GM12878 (cell line): Measurements from ENCODE around the gene SCRG1. TPM values are rescaled to one million over a fixed set of nuclear protein-coding genes. Genes with fewer than 3 reads are reported as not detected.

Experiments
- ATF3 ChIP-seq: IDR thresholded peaks from 2 replicates; pipeline ENCODE4 v1.6.1; 2011; ENCODE audit warnings: low read depth, mild to moderate bottlenecking, low read length, moderate library complexity, borderline replicate concordance; ENCODE audit errors: extremely low read depth
- BACH1 ChIP-seq: fragments of 450-650 bp; IDR thresholded peaks from 2 replicates; pipeline ENCODE4 v1.6.1; 2017; ENCODE audit warnings: mild to moderate bottlenecking, borderline replicate concordance
- BCLAF1 ChIP-seq: fragments of 450-650 bp; IDR thresholded peaks from 2 replicates; pipeline ENCODE4 v1.6.1; 2017; ENCODE audit warnings: antibody characterized with exemption, mild to moderate bottlenecking, moderate library complexity
- E2F4 ChIP-seq: IDR thresholded peaks from 2 replicates; pipeline ENCODE4 v1.6.1; 2012; ENCODE audit warnings: low read depth, low read length, improper control_type of control experiment
- EED ChIP-seq: sonication (generic); IDR thresholded peaks from 2 replicates; pipeline ENCODE4 v1.6.1; 2016; ENCODE audit warnings: antibody characterized with exemption, low read depth
- GATAD2B ChIP-seq: fragments of 450-650 bp; conservative IDR thresholded peaks from 2 replicates; pipeline ENCODE4 v1.6.1; 2017; ENCODE audit warnings: low read depth, mild to moderate bottlenecking, moderate library complexity
- IKZF1 ChIP-seq: fragments of 450-650 bp; conservative IDR thresholded peaks from 2 replicates; pipeline ENCODE4 v1.6.1; 2017; ENCODE audit warnings: antibody characterized with exemption, mild to moderate bottlenecking
- MEF2A ChIP-seq: IDR thresholded peaks from 2 replicates; pipeline ENCODE4 v1.6.1; 2011; ENCODE audit warnings: low read depth, mild to moderate bottlenecking, low read length, moderate library complexity; ENCODE audit not compliant: insufficient read depth
- MEF2B ChIP-seq: fragments of 450-650 bp; IDR thresholded peaks from 2 replicates; pipeline ENCODE4 v1.6.1; 2018; ENCODE audit warnings: mild to moderate bottlenecking, moderate library complexity; ENCODE audit not compliant: partially characterized antibody, poor library complexity, severe bottlenecking
- MLLT1 ChIP-seq: fragments of 450-650 bp; IDR thresholded peaks from 2 replicates; pipeline ENCODE4 v1.6.1; 2016; ENCODE audit warnings: mild to moderate bottlenecking
- MTA2 ChIP-seq: fragments of 450-650 bp; IDR thresholded peaks from 2 replicates; pipeline ENCODE4 v1.6.1; 2016; ENCODE audit warnings: low read depth, mild to moderate bottlenecking, moderate library complexity
- NFYA ChIP-seq: IDR thresholded peaks from 2 replicates; pipeline ENCODE4 v1.6.1; 2011; ENCODE audit warnings: low read depth, mild to moderate bottlenecking, low read length, improper control_type of control experiment, borderline replicate concordance
- POLR2AphosphoS5 ChIP-seq: IDR thresholded peaks from 2 replicates; pipeline ENCODE4 v1.6.1; 2011; ENCODE audit warnings: mild to moderate bottlenecking, low read length, inconsistent platforms
- SIX5 ChIP-seq: IDR thresholded peaks from 2 replicates; pipeline ENCODE4 v1.6.1; 2011; ENCODE audit warnings: mild to moderate bottlenecking, low read depth, low read length, moderate library complexity; ENCODE audit not compliant: severe bottlenecking
- SUPT20H ChIP-seq: IDR thresholded peaks from 2 replicates; pipeline ENCODE4 v1.6.1; 2011; ENCODE audit warnings: low read depth, mild to moderate bottlenecking, low read length, moderate library complexity, borderline replicate concordance; ENCODE audit not compliant: control insufficient read depth
- TAF1 ChIP-seq: IDR thresholded peaks from 2 replicates; pipeline ENCODE4 v1.6.1; 2011; ENCODE audit warnings: mild to moderate bottlenecking, low read depth, low read length, borderline replicate concordance
- USF1 ChIP-seq: IDR thresholded peaks from 2 replicates; pipeline ENCODE4 v1.6.1; 2011; ENCODE audit warnings: borderline replicate concordance, low read depth, mild to moderate bottlenecking, moderate library complexity, mixed read lengths, low read length; ENCODE audit not compliant: insufficient read depth; ENCODE audit errors: extremely low read length
- ZNF274 ChIP-seq: IDR thresholded peaks from one replicate; pipeline ENCODE4 v1.8.0; 2011; ENCODE audit not compliant: insufficient read length, insufficient read depth
- ZSCAN29 ChIP-seq: fragments of 450-650 bp; IDR thresholded peaks from 2 replicates; pipeline ENCODE4 v1.6.1; 2017; ENCODE audit warnings: mild to moderate bottlenecking, moderate library complexity
- polyA plus RNA-seq, 11 experiments: library from polyadenylated mRNA; depleted of rRNA in 4 of 11; unstranded in 6 of 11; stranded (reverse) in 5 of 11; fragments of >200 nt; fragmentation: Nextera tagmentation in 4 of 11; fragmentation: Illumina TruSeq in 1 of 11; extraction: Ambion mirVana in 4 of 11; extraction: Trizol in 1 of 11; gene quantifications; 1 replicate in 1 of 11; 2 replicates in 10 of 11; pipeline versions ENCODE4 v1.2.1 to v1.2.3, GENCODE V29; 2011 to 2016; ENCODE audit warnings: inconsistent platforms in 2 of 11, missing spikeins in 2 of 11, low read depth in 1 of 11
- total RNA-seq, 4 experiments: library from RNA; depleted of rRNA in 3 of 4; stranded (reverse); fragments of >200 nt in 3 of 4; fragmentation: Illumina TruSeq in 1 of 4; extraction: Trizol in 1 of 4; gene quantifications; 2 replicates each; pipeline versions ENCODE4 v1.2.1 to v1.2.3, GENCODE V29; 2013 to 2021

Gene SCRG1
- total and polyA plus RNA-seq, 10 of the 15 experiments (the other 5 are each of a cell fraction or from before 2014, with no cell fraction given): 0.02 to 0.58 (median 0.54) TPM; not detected in 7

GRCh38 chr4:173334891-173335752 lies 63.8 kb downstream of the SCRG1 start (continued):
- no peak for TF ChIP-seq USF1
- no peak for TF ChIP-seq MEF2A
- no peak for TF ChIP-seq MTA2
- TF ChIP-seq SIX5: no peak
- TF ChIP-seq GATAD2B: 0 out of 2 replicates have a peak, but pooled peaks have one; percentile 10
- no peak for TF ChIP-seq ZSCAN29
- TF ChIP-seq IKZF1: peak; percentile 67
- TF ChIP-seq SUPT20H: no peak
- no peak for TF ChIP-seq E2F4
- no peak for TF ChIP-seq ZNF274
- TF ChIP-seq NFYA: no peak
- TF ChIP-seq MLLT1: peak; percentile 62; the same call in 1 of the 2 replicates
- no peak; the same call in none of the 2 replicates for TF ChIP-seq EED
- no peak for TF ChIP-seq ATF3
- no peak for TF ChIP-seq MEF2B
- TF ChIP-seq BACH1: no peak; the same call in 1 of the 2 replicates
- peak; percentile 3; the same call in 1 of the 2 replicates for TF ChIP-seq TAF1
- 0 out of 2 replicates have a peak, but pooled peaks have one; percentile 48 for TF ChIP-seq POLR2AphosphoS5
- no peak for TF ChIP-seq BCLAF1
